SK-N-SH (cell line): ENCODE results near the gene CCDC169. TPM values are rescaled to one million over a fixed set of nuclear protein-coding genes. Genes with fewer than 3 reads are reported as not detected.

Experiments used
- CTCF ChIA-PET: fragments of 300-600, 350-600 bp; formaldehyde crosslinking; extraction: SDS; loops from one replicate; lab custom pipeline; 2021; lab: Yijun Ruan, JAX
- POLR2A ChIA-PET: fragments of 350-600 bp; sonication (Branson Sonifier 250); formaldehyde crosslinking; extraction: SDS; loops from one replicate; lab custom pipeline; 2020; ENCODE audit warnings: antibody characterized with exemption, inconsistent platforms; lab: Yijun Ruan, JAX
- DNase-seq: peaks from one replicate; pipeline ENCODE4 v3.0.0; 2012
- H2AFZ ChIP-seq: fragments of 200-600 bp; sonication (generic); 2 replicates; pipeline ENCODE4 v1.8.1; 2016; ENCODE audit warnings: antibody characterized with exemption, mild to moderate bottlenecking, low read depth
- H3F3A ChIP-seq: fragments of 200-600 bp; sonication (generic); replicated peaks from 2 replicates; pipeline ENCODE3; 2016; ENCODE audit warnings: antibody characterized with exemption, mild to moderate bottlenecking; ENCODE audit not compliant: insufficient read depth
- H3K27ac ChIP-seq, 2 experiments: fragments of 200-500 bp in 1 of 2; fragments of 200-600 bp in 1 of 2; sonication (Bioruptor generic) in 1 of 2; sonication (generic), shearing (Covaris generic) in 1 of 2; 2 replicates each; pipeline versions ENCODE4 v1.5.1 to v1.6.1; 2014 to 2016; ENCODE audit warnings: low read depth in 2 of 2, inconsistent platforms in 1 of 2, low read length in 1 of 2, mild to moderate bottlenecking in 1 of 2, mixed read lengths in 1 of 2
- H3K27me3 ChIP-seq: fragments of 200-600 bp; sonication (generic), shearing (Covaris generic); 2 replicates; pipeline ENCODE4 v1.6.1; 2016; ENCODE audit warnings: mixed run types; ENCODE audit not compliant: insufficient read depth
- H3K36me3 ChIP-seq, 2 experiments: fragments of 200-500 bp in 1 of 2; fragments of 200-600 bp in 1 of 2; sonication (Bioruptor generic) in 1 of 2; sonication (generic) in 1 of 2; replicated peaks in 1 of 2; 2 replicates each; pipeline versions ENCODE3 to v1.5.1; 2014 to 2016; ENCODE audit warnings: low read length in 1 of 2, mild to moderate bottlenecking in 1 of 2; ENCODE audit not compliant: insufficient read depth in 2 of 2, control insufficient read depth in 1 of 2
- H3K4me1 ChIP-seq, 2 experiments: fragments of 200-500 bp in 1 of 2; fragments of 200-600 bp in 1 of 2; sonication (Bioruptor generic) in 1 of 2; sonication (generic), shearing (Covaris generic) in 1 of 2; 2 replicates each; pipeline versions ENCODE4 v1.5.1 to v1.6.1; 2014 to 2016; ENCODE audit warnings: low read depth in 1 of 2, low read length in 1 of 2, mixed run types in 1 of 2; ENCODE audit not compliant: insufficient read depth in 2 of 2, control insufficient read depth in 1 of 2
- H3K4me2 ChIP-seq: fragments of 200-600 bp; sonication (generic), shearing (Covaris generic); 2 replicates; pipeline ENCODE4 v1.6.1; 2017; ENCODE audit warnings: mixed run types
- H3K4me3 ChIP-seq, 2 experiments: fragments of 200-500 bp in 1 of 2; fragments of 200-600 bp in 1 of 2; sonication (Bioruptor generic) in 1 of 2; sonication (generic), shearing (Covaris generic) in 1 of 2; 2 replicates each; pipeline versions ENCODE4 v1.5.1 to v1.8.1; 2014 to 2016; ENCODE audit warnings: low read depth in 2 of 2, inconsistent platforms in 1 of 2, low read length in 1 of 2, mild to moderate bottlenecking in 1 of 2, mixed read lengths in 1 of 2, moderate library complexity in 1 of 2
- H3K79me2 ChIP-seq: fragments of 200-600 bp; sonication (generic); 2 replicates; pipeline ENCODE4 v1.8.1; 2017; ENCODE audit warnings: mild to moderate bottlenecking; ENCODE audit not compliant: insufficient read depth
- H3K9ac ChIP-seq: fragments of 200-600 bp; sonication (generic); 2 replicates; pipeline ENCODE4 v1.6.1; 2017; ENCODE audit warnings: mixed run types
- H3K9me2 ChIP-seq: fragments of 200-600 bp; sonication (generic); 2 replicates; pipeline ENCODE4 v1.6.1; 2017; ENCODE audit warnings: mixed run types
- H3K9me3 ChIP-seq: fragments of 200-600 bp; sonication (generic); 2 replicates; pipeline ENCODE4 v1.6.1; 2017; ENCODE audit warnings: mixed run types, mild to moderate bottlenecking, moderate library complexity
- H4K20me1 ChIP-seq: fragments of 200-600 bp; sonication (generic); 2 replicates; pipeline ENCODE4 v1.6.1; 2017; ENCODE audit warnings: mild to moderate bottlenecking, mixed run types; ENCODE audit not compliant: insufficient read depth
- CHD2 ChIP-seq: fragments of 150-350 bp; IDR thresholded peaks from 2 replicates; pipeline ENCODE4 v1.6.1; 2018; ENCODE audit warnings: low read length; ENCODE audit not compliant: partially characterized antibody
- CTCF ChIP-seq: fragments of 200-600 bp; sonication (generic); IDR thresholded peaks from 2 replicates; pipeline ENCODE4 v1.6.1; 2017; ENCODE audit warnings: antibody characterized with exemption, mild to moderate bottlenecking, moderate library complexity
- ELF1 ChIP-seq: IDR thresholded peaks from 2 replicates; pipeline ENCODE4 v1.4.0; 2012
- GABPA ChIP-seq: IDR thresholded peaks from 2 replicates; pipeline ENCODE4 v1.4.0; 2012; ENCODE audit warnings: low read depth, mild to moderate bottlenecking
- MAX ChIP-seq: IDR thresholded peaks from 2 replicates; pipeline ENCODE4 v1.4.0; 2012; ENCODE audit warnings: low read depth
- NFIC ChIP-seq: IDR thresholded peaks from 2 replicates; pipeline ENCODE4 v1.4.0; 2012; ENCODE audit warnings: borderline replicate concordance
- PBX3 ChIP-seq: IDR thresholded peaks from 2 replicates; pipeline ENCODE4; 2012
- RFX5 ChIP-seq: IDR thresholded peaks from 2 replicates; pipeline ENCODE4 v1.6.1; 2012; ENCODE audit warnings: mild to moderate bottlenecking, improper control_type of control experiment, low read length
- YY1 ChIP-seq: IDR thresholded peaks from 2 replicates; pipeline ENCODE4 v1.4.0; 2012; ENCODE audit warnings: low read depth, mild to moderate bottlenecking
- WGBS: methylation state at CpG from one replicate; pipeline ENCODE4 v1.1.6; 2017; ENCODE audit warnings: low lambda C conversion rate; 5-methylcytosine and 5-hydroxymethylcytosine counted together
- polyA plus RNA-seq, 3 experiments: library from polyadenylated mRNA; depleted of rRNA; stranded (reverse); fragments of >200 nt; gene quantifications; 2 replicates each; pipeline ENCODE4 v1.2.3, GENCODE V29; 2012

Gene CCDC169
- polyA plus RNA-seq, 1 of the 3 experiments (the other 2 are of a cell fraction) = 1.8 TPM

- DNase-seq = no peak
- WGBS = 95% methylated on average over 3 of the region's 3 CpGs
- no peaks in the 10 kb centered on the region for H3K27me3 ChIP-seq
- ChIA-PET POLR2A (no interaction called here), CTCF (interaction anchor here (0.8 to 0.9 kb wide), 2 partner anchors 195 to 392 kb away, joined by 3 read pairs; no protein-coding TSS in a partner anchor)
- peaks cover 4% of the 10 kb centered on the region for H3F3A ChIP-seq
- no peak overlapping the region for H3K4me2 ChIP-seq
- no peaks in the 10 kb centered on the region; a peak in 2 of 4 replicates for H3K4me1 ChIP-seq
- H3K4me3 ChIP-seq = no peak overlapping the region
- no peaks in the 10 kb centered on the region for H4K20me1 ChIP-seq
- H2AFZ ChIP-seq = no peak overlapping the region
- no peaks in the 10 kb centered on the region for H3K36me3 ChIP-seq
- no peak overlapping the region for H3K9ac ChIP-seq
- no peak overlapping the region for H3K27ac ChIP-seq
- no peaks in the 10 kb centered on the region for H3K9me3 ChIP-seq
- no peaks in the 10 kb centered on the region for H3K9me2 ChIP-seq
- TF ChIP-seq CHD2 (no peak), GABPA (no peak), ELF1 (no peak)
- H3K79me2 ChIP-seq = peaks cover 3% of the 10 kb centered on the region; the same call in 1 of the 2 replicates
These were observed 46.2 kb upstream of the CCDC169 start for GRCh38 chr13:36343766-36344165.

- CTCF ChIA-PET = interaction anchor here (0.9 kb wide), 1 partner anchor 393 kb away, joined by 3 read pairs; no protein-coding TSS in a partner anchor
- no peaks in the 10 kb centered on the region for H3K36me3 ChIP-seq
- H3K79me2 ChIP-seq = peaks cover 3% of the 10 kb centered on the region; the same call in 1 of the 2 replicates
- no peaks in the 10 kb centered on the region for H4K20me1 ChIP-seq
- H3F3A ChIP-seq = peaks cover 4% of the 10 kb centered on the region
- no peaks in the 10 kb centered on the region for H3K9me2 ChIP-seq
- H3K9ac ChIP-seq = no peak overlapping the region
- H3K27ac ChIP-seq = no peak overlapping the region
- H2AFZ ChIP-seq = no peak overlapping the region
- no peaks in the 10 kb centered on the region for H3K9me3 ChIP-seq
- no peaks in the 10 kb centered on the region for H3K27me3 ChIP-seq
- TF ChIP-seq PBX3 = no peak
- DNase-seq = no peak
- 76% methylated on average over 2 of the region's 2 CpGs for WGBS
- no peak overlapping the region for H3K4me2 ChIP-seq
- H3K4me3 ChIP-seq = no peak overlapping the region
- H3K4me1 ChIP-seq = no peaks in the 10 kb centered on the region; a peak in 2 of 4 replicates
- POLR2A ChIA-PET = no interaction called here
These were observed 45.1 kb upstream of the CCDC169 start for GRCh38 chr13:36342715-36343114.

- ChIA-PET CTCF (interaction anchor here (0.8 to 1.6 kb wide), 3 partner anchors 8 to 395 kb away, joined by 3 to 5 read pairs (median 4); no protein-coding TSS in a partner anchor), POLR2A (no interaction called here)
- H3K27me3 ChIP-seq = no peaks in the 10 kb centered on the region
- peaks cover 4% of the 10 kb centered on the region for H3F3A ChIP-seq
- no peaks in the 10 kb centered on the region; a peak in 1 of 4 replicates for H3K4me1 ChIP-seq
- no peak overlapping the region for H3K4me3 ChIP-seq
- TF ChIP-seq CTCF (no peak), NFIC (no peak), MAX (no peak), RFX5 (no peak), YY1 (no peak)
- peaks cover 3% of the 10 kb centered on the region; the same call in 1 of the 2 replicates for H3K79me2 ChIP-seq
- H3K27ac ChIP-seq = no peak overlapping the region
- H3K36me3 ChIP-seq = no peaks in the 10 kb centered on the region
- no peaks in the 10 kb centered on the region for H4K20me1 ChIP-seq
- no peak for DNase-seq
- H3K4me2 ChIP-seq = peak overlapping the region; percentile 3; the same call in 1 of the 2 replicates
- no peaks in the 10 kb centered on the region for H3K9me2 ChIP-seq
- H3K9ac ChIP-seq = no peak overlapping the region
- WGBS = 36% methylated on average over 1 of the region's 1 CpG
- no peak overlapping the region for H2AFZ ChIP-seq
- H3K9me3 ChIP-seq = no peaks in the 10 kb centered on the region
These were observed 44.1 kb upstream of the CCDC169 start for GRCh38 chr13:36341718-36342117.
